GM12873 (cell line): Measurements from ENCODE around the gene APOL4.

Source experiments
- TF ChIP-seq, protein P1 (sequence below): IDR thresholded peaks from 2 replicates; pipeline ENCODE4 v1.5.1; 2012; ENCODE audit warnings: low read depth, mild to moderate bottlenecking, moderate library complexity, low read length, control low read depth; ENCODE audit not compliant: insufficient read depth; ENCODE audit errors: missing control alignments

The APOL4 gene

DNA sequence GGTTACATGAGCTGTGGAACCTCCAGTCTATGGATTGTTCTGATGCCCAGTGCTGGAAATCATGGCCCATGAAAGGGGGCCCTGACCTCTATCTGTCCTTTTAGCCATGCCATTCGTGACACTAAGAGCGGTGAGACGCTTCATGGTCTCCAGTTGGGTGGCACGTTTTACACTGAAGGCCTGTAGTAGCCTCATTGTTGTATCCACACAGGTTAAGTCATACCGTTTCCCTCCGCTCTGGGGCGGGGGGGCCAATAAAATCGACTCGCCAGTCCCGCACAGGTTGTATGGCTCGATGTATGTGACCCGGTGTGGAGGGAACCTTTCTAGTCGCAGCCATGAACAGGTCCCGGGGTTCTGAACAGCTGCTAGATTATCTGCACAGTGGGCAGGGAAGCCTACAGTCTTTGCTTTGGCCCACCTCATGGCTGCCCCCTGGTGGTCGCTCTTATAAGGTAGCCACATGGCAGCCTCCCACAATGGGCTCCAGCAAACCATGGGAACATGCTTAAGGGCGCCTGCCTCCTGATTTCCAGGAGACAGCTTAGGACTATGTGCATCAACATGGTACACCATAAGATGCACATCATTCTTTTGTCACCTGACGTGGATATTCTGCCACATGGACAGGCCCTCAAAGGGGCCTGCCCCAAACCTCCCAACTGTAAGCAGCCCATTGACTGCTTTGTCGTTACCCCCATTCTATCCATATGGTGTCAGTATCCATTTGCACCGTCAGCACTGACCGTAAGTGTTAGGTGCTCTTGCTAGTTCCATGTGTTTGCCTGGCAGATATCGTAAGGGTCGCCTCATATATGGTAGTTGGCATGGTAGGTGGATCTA, 21.4 kb downstream of the APOL4 start:
- TF ChIP-seq, protein P1, sequence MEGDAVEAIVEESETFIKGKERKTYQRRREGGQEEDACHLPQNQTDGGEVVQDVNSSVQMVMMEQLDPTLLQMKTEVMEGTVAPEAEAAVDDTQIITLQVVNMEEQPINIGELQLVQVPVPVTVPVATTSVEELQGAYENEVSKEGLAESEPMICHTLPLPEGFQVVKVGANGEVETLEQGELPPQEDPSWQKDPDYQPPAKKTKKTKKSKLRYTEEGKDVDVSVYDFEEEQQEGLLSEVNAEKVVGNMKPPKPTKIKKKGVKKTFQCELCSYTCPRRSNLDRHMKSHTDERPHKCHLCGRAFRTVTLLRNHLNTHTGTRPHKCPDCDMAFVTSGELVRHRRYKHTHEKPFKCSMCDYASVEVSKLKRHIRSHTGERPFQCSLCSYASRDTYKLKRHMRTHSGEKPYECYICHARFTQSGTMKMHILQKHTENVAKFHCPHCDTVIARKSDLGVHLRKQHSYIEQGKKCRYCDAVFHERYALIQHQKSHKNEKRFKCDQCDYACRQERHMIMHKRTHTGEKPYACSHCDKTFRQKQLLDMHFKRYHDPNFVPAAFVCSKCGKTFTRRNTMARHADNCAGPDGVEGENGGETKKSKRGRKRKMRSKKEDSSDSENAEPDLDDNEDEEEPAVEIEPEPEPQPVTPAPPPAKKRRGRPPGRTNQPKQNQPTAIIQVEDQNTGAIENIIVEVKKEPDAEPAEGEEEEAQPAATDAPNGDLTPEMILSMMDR = peak; percentile 93

DNA sequence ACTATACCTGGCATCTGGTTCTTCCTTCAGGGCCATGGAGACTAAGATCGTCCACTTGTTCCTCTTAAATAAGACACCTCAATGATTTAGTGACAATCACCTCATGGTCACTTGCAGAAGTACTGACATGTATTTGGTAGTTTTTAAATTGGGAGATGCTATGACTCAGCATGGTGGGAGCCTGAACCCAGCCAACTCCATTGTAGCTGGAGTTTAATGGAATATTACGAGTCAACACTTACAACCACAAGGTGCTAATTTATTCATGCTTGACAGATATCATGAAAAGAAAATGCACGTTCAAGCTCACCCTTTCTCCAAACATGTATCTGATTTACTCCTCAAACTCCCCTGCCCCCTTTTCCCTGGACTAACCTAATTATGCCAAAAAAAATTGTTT, 24.4 kb downstream of the APOL4 start:
- TF ChIP-seq, protein P1 = no peak

DNA sequence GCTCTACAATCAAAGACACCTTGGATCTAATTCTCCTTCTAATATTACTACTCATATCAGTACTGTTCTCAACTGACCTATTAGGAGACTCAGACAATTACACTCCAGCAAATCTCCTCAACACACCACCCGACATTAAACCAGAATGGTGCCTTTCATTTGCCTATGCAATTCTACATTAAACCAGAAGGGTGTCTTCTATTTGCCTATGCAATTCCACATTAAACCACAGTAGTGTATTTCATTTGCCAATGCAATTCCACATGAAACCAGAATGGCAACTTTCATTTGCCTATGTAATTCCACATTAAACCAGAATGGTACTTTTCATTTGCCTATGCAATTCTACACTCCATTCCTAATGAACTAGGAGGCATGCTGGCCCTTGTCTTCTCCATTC, 25.7 kb downstream of the APOL4 start:
- TF ChIP-seq, protein P1 = peak; percentile 25

DNA sequence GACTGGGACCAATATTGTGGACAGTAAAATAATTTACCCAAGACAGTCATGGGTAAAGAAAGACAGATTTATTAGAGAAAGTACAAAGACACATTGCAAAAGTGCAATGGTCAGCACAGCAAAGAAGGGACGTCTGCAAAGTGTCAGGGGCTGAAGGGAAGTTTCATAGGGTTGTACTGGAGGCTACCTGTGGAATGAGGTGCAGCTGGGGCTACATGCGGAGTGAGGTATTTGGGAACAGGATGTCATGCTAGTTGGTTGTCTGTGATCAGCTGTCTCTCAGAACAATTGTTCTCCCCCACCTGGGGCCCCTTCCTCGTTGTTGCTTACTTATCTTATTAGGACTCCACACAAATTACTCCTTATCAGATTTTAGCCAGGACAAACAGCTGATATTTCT, 29.7 kb downstream of the APOL4 start:
- TF ChIP-seq, protein P1 = no peak

DNA sequence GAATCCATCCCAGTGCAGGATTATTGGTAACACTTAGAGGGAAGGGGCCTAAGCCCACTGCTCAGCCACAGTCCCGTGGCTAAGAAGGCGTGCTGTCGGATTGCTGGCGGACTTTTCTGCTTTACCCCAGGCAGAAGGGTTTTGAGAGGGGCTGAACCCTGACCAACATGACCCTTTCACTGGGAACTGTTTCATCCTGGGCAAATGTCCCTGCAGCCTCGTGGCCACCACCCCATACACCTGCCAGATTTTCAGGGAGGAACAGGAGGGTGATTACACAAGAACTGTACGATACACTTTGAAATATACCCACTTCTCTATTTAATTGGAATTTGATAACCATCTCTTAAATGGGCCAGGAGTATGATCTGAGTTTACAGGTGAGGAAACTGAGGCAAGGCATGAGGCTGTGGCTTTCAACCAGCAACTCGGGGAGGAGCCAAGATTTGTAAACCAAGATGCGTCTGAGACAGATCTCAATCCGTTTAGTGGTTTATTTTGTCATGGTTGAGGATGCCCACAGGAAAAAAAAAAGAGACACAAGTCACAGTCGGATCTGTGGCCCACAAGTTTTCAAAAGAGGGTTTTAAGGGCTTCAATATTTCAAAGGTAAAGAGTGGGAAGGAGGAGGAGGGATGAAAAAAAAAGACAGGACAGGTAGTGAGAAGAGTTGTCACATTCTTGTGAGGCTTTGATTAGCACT, 34.9 kb downstream of the APOL4 start:
- TF ChIP-seq, protein P1 = no peak

DNA sequence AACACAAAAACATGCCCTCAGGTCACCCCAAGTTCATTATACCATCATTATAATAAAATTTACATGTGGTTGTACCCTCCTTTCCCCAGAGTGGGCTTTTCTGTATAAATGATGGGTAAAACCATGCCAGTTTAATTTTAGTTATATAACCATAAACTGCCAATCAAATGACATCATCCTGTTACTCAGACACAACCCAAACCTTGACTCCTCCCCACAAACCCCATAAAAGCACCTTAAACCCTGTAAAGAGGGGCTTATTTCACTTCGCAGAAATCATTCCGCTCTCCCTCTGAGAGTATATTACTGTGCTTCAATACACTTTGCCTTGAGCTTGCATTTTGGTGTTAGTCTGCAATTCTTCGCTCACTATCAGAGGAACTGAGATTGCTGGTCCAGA, 35.5 kb downstream of the APOL4 start:
- TF ChIP-seq, protein P1 = no peak

DNA sequence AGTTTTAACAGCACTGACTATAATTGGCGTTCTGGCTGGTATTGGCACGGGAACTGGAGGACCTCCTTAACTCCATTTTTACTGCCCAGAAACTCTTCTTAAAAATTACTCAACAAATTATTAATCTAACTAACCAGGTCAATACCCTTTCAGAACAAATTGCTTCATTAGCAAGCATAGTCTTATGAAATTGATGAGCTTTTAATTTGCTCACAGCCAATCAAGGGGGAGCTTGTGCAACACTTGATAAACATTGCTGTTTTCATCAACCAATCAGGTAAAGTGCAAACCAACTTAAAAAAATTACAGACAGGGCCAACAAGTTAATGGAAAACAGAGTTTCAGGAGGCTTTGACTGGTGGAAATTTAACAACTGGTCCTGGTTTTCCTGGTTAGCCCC, 36.5 kb downstream of the APOL4 start:
- TF ChIP-seq, protein P1 = no peak
